GM12878 (cell line): Measurements from ENCODE around the gene NKAIN2. TPM values are rescaled to one million over a fixed set of nuclear protein-coding genes. Genes with fewer than 3 reads are reported as not detected.

Source experiments
- ATAC-seq: fragments of 200-7000 bp; cut with Tn5 transposase; 3 replicates; pipeline ENCODE4 v1.9.1; 2020; ENCODE audit warnings: mild to moderate bottlenecking, moderate library complexity
- BruUV-seq: library from RNA; stranded (reverse); fragments of 400-500 nt; replicated peaks from 2 replicates; lab custom pipeline; 2021; lab: Mats Ljungman, UMichigan
- CTCF ChIA-PET: fragments of 300-600 bp; sonication (Branson Sonifier 250); formaldehyde crosslinking; extraction: SDS; loops from one replicate; lab custom pipeline; 2021; ENCODE audit warnings: inconsistent platforms; lab: Yijun Ruan, JAX
- POLR2A ChIA-PET: fragments of 350-600 bp; formaldehyde crosslinking; extraction: SDS; loops from one replicate; lab custom pipeline; 2021; ENCODE audit warnings: inconsistent platforms; lab: Charles Lee
- RAD21 ChIA-PET: fragments of 300-600 bp; sonication (Branson Sonifier 250); formaldehyde crosslinking; loops from one replicate; lab custom pipeline; 2023; ENCODE audit warnings: antibody characterized with exemption; ENCODE audit not compliant: unreplicated experiment; lab: Charles Lee
- SMC1A ChIA-PET: fragments of 300-600 bp; sonication (Branson Sonifier 250); formaldehyde crosslinking; loops from one replicate; lab custom pipeline; 2023; ENCODE audit not compliant: unreplicated experiment, uncharacterized antibody; lab: Charles Lee
- DNase-seq: peaks from one replicate; pipeline ENCODE4 v3.0.0-alpha.2; 2011; ENCODE audit warnings: low read depth, low spot score
- FAIRE-seq: peaks from 3 replicates; lab custom pipeline; 2011; peaks lifted over from hg19 to GRCh38; lab: Jason Lieb, UNC
- H2AFZ ChIP-seq: 2 replicates; pipeline ENCODE4 v1.6.0; 2011; ENCODE audit warnings: low read depth, low read length, control low read depth; ENCODE audit not compliant: control insufficient read depth
- H3K27ac ChIP-seq: 2 replicates; pipeline ENCODE4 v1.5.1; 2011; ENCODE audit warnings: control low read depth; ENCODE audit not compliant: control insufficient read depth, insufficient read depth
- H3K27me3 ChIP-seq, 2 experiments: replicated peaks in 1 of 2; 2 replicates each; pipeline versions ENCODE4 v1.6.0 to v1.6.1; 2011; ENCODE audit warnings: low read length in 1 of 2; ENCODE audit not compliant: control insufficient read depth in 2 of 2, insufficient read depth in 2 of 2
- H3K36me3 ChIP-seq, 2 experiments: 2 replicates each; pipeline ENCODE4 v1.5.1; 2011; ENCODE audit warnings: low read length in 1 of 2; ENCODE audit not compliant: control insufficient read depth in 2 of 2, insufficient read depth in 2 of 2
- H3K4me1 ChIP-seq: 2 replicates; pipeline ENCODE4 v1.6.1; 2011; ENCODE audit warnings: mild to moderate bottlenecking, low read length, moderate library complexity, mixed read lengths; ENCODE audit not compliant: control insufficient read depth, insufficient read depth
- H3K4me2 ChIP-seq: 2 replicates; pipeline ENCODE4 v1.6.0; 2011; ENCODE audit warnings: control low read depth; ENCODE audit not compliant: control insufficient read depth, insufficient read depth
- H3K4me3 ChIP-seq: fragments of 200-600 bp; sonication (generic); 2 replicates; pipeline ENCODE4 v1.5.1; 2016
- H3K79me2 ChIP-seq: 2 replicates; pipeline ENCODE4 v1.6.0; 2011; ENCODE audit warnings: low read length; ENCODE audit not compliant: control insufficient read depth, insufficient read depth
- H3K9ac ChIP-seq: 2 replicates; pipeline ENCODE4 v1.8.0; 2011; ENCODE audit warnings: low read length, control low read depth, mixed read lengths; ENCODE audit not compliant: control insufficient read depth, insufficient read depth
- H3K9me3 ChIP-seq: replicated peaks from 3 replicates; pipeline ENCODE4 v1.5.1; 2011; ENCODE audit warnings: mild to moderate bottlenecking, low read length; ENCODE audit not compliant: control insufficient read depth, insufficient read depth
- H4K20me1 ChIP-seq: 2 replicates; pipeline ENCODE4 v1.6.0; 2011; ENCODE audit not compliant: control insufficient read depth, insufficient read depth
- ATF7 ChIP-seq: fragments of 450-650 bp; IDR thresholded peaks from 2 replicates; pipeline ENCODE4 v1.6.1; 2016; ENCODE audit warnings: low read depth, mild to moderate bottlenecking
- CUX1 ChIP-seq: IDR thresholded peaks from 2 replicates; pipeline ENCODE4 v1.6.1; 2012; ENCODE audit warnings: improper control_type of control experiment, low read depth, low read length; ENCODE audit not compliant: insufficient replicate concordance
- ESRRA ChIP-seq: IDR thresholded peaks from 2 replicates; pipeline ENCODE4 v1.6.1; 2012; ENCODE audit warnings: mild to moderate bottlenecking, low read length, improper control_type of control experiment
- EZH2 ChIP-seq: IDR thresholded peaks from 2 replicates; pipeline ENCODE4 v1.6.1; 2012; ENCODE audit warnings: low read depth, mild to moderate bottlenecking, control low read depth, inconsistent platforms, low read length, borderline replicate concordance; ENCODE audit not compliant: control insufficient read depth
- JUND ChIP-seq: IDR thresholded peaks from 2 replicates; pipeline ENCODE4 v1.6.1; 2012; ENCODE audit warnings: low read depth, mild to moderate bottlenecking, low read length, improper control_type of control experiment, moderate library complexity
- NFXL1 ChIP-seq: fragments of 450-650 bp; IDR thresholded peaks from 2 replicates; pipeline ENCODE4 v1.6.1; 2017; ENCODE audit warnings: antibody characterized with exemption, mild to moderate bottlenecking, borderline replicate concordance
- POLR2A ChIP-seq: IDR thresholded peaks from 2 replicates; pipeline ENCODE4 v1.6.1; 2011; ENCODE audit warnings: low read depth, mild to moderate bottlenecking, low read length
- SMAD1 ChIP-seq: fragments of 450-650 bp; IDR thresholded peaks from 2 replicates; pipeline ENCODE4 v1.6.1; 2018; ENCODE audit warnings: mild to moderate bottlenecking, low read depth; ENCODE audit not compliant: partially characterized antibody
- SUZ12 ChIP-seq: fragments of 200-600 bp; sonication (generic); IDR thresholded peaks from one replicate; pipeline ENCODE4 v1.6.1; 2018; ENCODE audit warnings: antibody characterized with exemption, mild to moderate bottlenecking; ENCODE audit not compliant: unreplicated experiment
- WRNIP1 ChIP-seq: IDR thresholded peaks from 2 replicates; pipeline ENCODE4 v1.6.1; 2011; ENCODE audit warnings: low read depth, low read length, improper control_type of control experiment, borderline replicate concordance
- WGBS: methylation state at CpG from one replicate; pipeline ENCODE4 v1.1.6; 2016; ENCODE audit warnings: low lambda C conversion rate; ENCODE audit not compliant: insufficient replicate concordance, insufficient coverage; ENCODE audit errors: missing lambda C conversion rate; 5-methylcytosine and 5-hydroxymethylcytosine counted together
- in situ Hi-C: fragments of 300-500 bp; cut with MboI; formaldehyde crosslinking; loops from 9 replicates; pipeline ENCODE4 v1.14.3; 2018; ENCODE audit warnings: mixed read lengths
- intact Hi-C: fragments of 100-400 bp; cut with micrococcal nuclease; formaldehyde crosslinking; loops from one replicate; pipeline ENCODE4 v1.14.2; 2022; ENCODE audit not compliant: unreplicated experiment
- polyA plus RNA-seq, 11 experiments: library from polyadenylated mRNA; depleted of rRNA in 4 of 11; unstranded in 6 of 11; stranded (reverse) in 5 of 11; fragments of >200 nt; fragmentation: Nextera tagmentation in 4 of 11; fragmentation: Illumina TruSeq in 1 of 11; extraction: Ambion mirVana in 4 of 11; extraction: Trizol in 1 of 11; gene quantifications; 1 replicate in 1 of 11; 2 replicates in 10 of 11; pipeline versions ENCODE4 v1.2.1 to v1.2.3, GENCODE V29; 2011 to 2016; ENCODE audit warnings: inconsistent platforms in 2 of 11, missing spikeins in 2 of 11, low read depth in 1 of 11
- total RNA-seq, 4 experiments: library from RNA; depleted of rRNA in 3 of 4; stranded (reverse); fragments of >200 nt in 3 of 4; fragmentation: Illumina TruSeq in 1 of 4; extraction: Trizol in 1 of 4; gene quantifications; 2 replicates each; pipeline versions ENCODE4 v1.2.1 to v1.2.3, GENCODE V29; 2013 to 2021
- TF ChIP-seq, protein P1 (sequence below): IDR thresholded peaks from 2 replicates; pipeline ENCODE4 v1.6.1; 2011; ENCODE audit warnings: borderline replicate concordance, low read depth, mild to moderate bottlenecking, moderate library complexity, mixed read lengths, low read length; ENCODE audit not compliant: insufficient read depth; ENCODE audit errors: extremely low read length

NKAIN2 gene
- total and polyA plus RNA-seq, 10 of the 15 experiments (the other 5 are each of a cell fraction or from before 2014, with no cell fraction given), result not detected

GRCh38 chr6:123994168-123994567 is 190.5 kb downstream of the NKAIN2 start:
- Histone ChIP-seq H3K9me3 (no peaks in the 10 kb centered on the region), H3K27me3 (no peaks in the 10 kb centered on the region), H3K9ac (no peak overlapping the region), H3K4me2 (no peak overlapping the region), H2AFZ (no peak overlapping the region), H3K36me3 (no peaks in the 10 kb centered on the region), H3K79me2 (no peaks in the 10 kb centered on the region), H3K4me3 (no peak overlapping the region), H3K4me1 (no peaks in the 10 kb centered on the region), H4K20me1 (no peaks in the 10 kb centered on the region), H3K27ac (no peak overlapping the region)
- in situ Hi-C loops, result no loop called here
- ChIA-PET RAD21 (interaction anchor here (0.7 kb wide), 1 partner anchor 203 kb away, joined by 3 read pairs; no protein-coding TSS in a partner anchor), CTCF (no interaction called here), SMC1A (no interaction called here), POLR2A (no interaction called here)
- ATAC-seq (no peak), FAIRE-seq (no peak), DNase-seq (no peak)
- intact Hi-C loops, result no loop called here
- TF ChIP-seq, protein P1, sequence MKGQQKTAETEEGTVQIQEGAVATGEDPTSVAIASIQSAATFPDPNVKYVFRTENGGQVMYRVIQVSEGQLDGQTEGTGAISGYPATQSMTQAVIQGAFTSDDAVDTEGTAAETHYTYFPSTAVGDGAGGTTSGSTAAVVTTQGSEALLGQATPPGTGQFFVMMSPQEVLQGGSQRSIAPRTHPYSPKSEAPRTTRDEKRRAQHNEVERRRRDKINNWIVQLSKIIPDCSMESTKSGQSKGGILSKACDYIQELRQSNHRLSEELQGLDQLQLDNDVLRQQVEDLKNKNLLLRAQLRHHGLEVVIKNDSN, result no peak
- TF ChIP-seq NFXL1 (no peak), WRNIP1 (no peak), JUND (no peak), SMAD1 (no peak), CUX1 (no peak), ATF7 (no peak), SUZ12 (no peak), ESRRA (no peak), POLR2A (no peak), EZH2 (no peak)
- no TSS peak for BruUV-seq
- WGBS, result 26% methylated on average over 3 of the region's 3 CpGs
